Ramos (cell line): ENCODE results near the gene OTOF.

Source experiments
- in situ Hi-C: fragments of 300-500 bp; cut with MboI; formaldehyde crosslinking; loops from one replicate; pipeline ENCODE4 v1.14.3; 2022; ENCODE audit warnings: low sequenced_read_pairs; ENCODE audit not compliant: unreplicated experiment

OTOF gene

GRCh38 chr2:26421961-26422360, 56.0 kb downstream of the OTOF start:
- in situ Hi-C loops: no loop called here

- in situ Hi-C loops: no loop called here
Measured at GRCh38 chr2:26414311-26414710, 63.6 kb downstream of the OTOF start.

GRCh38 chr2:26412091-26412673, 65.7 kb downstream of the OTOF start:
- in situ Hi-C loops: no loop called here

- in situ Hi-C loops: no loop called here
Measured at GRCh38 chr2:26411419-26411818, 66.5 kb downstream of the OTOF start.

- in situ Hi-C loops: no loop called here
Measured at GRCh38 chr2:26410764-26411243, 67.1 kb downstream of the OTOF start.

- in situ Hi-C loops: no loop called here
Measured at GRCh38 chr2:26409785-26410184, 68.1 kb downstream of the OTOF start.

GRCh38 chr2:26407526-26407925, 70.4 kb downstream of the OTOF start:
- in situ Hi-C loops: no loop called here
